ENCODE data around the gene PIP4K2A.
"Not testable (repeated sequence)": the region's sequence is repeated elsewhere in the genome, so short reads cannot be mapped to it uniquely, and the experiment has no call there.

The PIP4K2A gene

GRCh38 chr10:22718659-22719058, 4.3 kb upstream of the PIP4K2A start:
- not testable (repeated sequence) for DNase-seq

GRCh38 chr10:22717728-22718127, 3.4 kb upstream of the PIP4K2A start:
- DNase-seq, result no peak

- DNase-seq, result no peak
Measured at GRCh38 chr10:22716943-22717342, 2.6 kb upstream of the PIP4K2A start.

- no peak for DNase-seq
Measured at GRCh38 chr10:22715290-22715625, 880 bp upstream of the PIP4K2A start.

DNA sequence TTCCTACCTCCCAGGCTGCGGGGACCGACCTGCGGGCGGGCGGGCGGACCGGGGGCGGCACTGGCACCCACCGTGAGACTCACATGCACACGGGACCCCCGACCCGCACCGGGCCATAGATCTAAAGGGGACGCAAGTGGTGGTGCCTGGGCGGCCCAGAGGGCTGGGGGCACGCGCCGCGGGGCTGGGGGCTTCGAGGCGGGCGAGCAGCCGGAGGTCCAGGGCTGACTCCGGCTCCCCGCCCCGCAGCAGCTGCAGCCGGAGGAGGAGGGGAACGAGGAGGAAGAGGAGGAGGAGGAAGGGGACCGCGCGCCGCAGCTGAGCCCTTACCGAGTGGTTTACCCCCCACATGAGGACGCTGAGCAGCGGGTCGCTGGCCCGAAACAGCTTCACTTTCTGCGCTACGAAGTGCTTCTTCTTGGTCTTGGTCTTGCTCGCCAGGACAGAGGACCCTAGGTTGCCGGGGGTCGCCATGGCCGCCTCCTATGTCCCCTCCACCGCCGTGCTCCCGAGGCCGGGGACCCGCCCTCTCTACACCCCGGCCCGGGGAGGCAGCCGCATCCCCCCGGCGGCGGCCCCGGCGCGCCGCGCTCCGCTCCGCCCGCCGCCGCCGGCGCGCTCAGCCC, 412 bp downstream of the PIP4K2A start:
- peak; percentile 58 for DNase-seq

- DNase-seq, result peak; percentile 56
Measured at GRCh38 chr10:22712956-22713852, 1.2 kb downstream of the PIP4K2A start.

DNA sequence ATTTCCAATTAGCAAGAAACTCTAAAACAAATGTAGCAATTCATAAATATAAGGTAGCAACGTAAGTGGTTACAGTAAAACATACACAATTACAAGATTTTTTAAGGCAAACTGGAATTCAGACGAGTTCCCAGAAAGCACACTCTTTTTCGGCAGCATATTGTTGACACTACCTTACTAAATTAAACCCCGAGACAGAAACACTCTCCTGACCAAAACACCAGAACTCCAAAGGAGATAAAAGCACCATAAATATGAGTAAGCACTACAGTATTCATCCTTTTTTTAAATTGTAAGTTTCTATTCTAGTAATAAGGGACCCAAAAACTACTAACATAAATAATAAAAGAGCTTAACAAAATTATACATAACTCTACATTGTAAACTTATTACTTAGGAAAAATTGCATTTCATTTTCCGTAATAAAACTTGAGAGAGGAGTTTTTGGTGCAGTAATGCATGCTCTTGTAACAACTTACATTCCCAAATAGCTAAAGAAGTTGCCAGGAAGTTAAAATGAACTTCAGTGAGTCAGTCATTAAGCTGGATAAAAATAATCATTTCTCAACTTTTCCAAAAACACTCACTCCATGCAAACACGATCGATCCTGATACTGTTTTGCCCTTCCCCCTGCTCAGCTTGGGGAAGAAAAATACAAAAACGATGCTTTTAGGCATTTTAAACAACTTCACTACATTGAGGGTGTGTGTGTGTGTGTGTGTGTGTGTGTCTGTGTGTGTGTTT, 2.0 kb downstream of the PIP4K2A start:
- DNase-seq, result no peak

DNA sequence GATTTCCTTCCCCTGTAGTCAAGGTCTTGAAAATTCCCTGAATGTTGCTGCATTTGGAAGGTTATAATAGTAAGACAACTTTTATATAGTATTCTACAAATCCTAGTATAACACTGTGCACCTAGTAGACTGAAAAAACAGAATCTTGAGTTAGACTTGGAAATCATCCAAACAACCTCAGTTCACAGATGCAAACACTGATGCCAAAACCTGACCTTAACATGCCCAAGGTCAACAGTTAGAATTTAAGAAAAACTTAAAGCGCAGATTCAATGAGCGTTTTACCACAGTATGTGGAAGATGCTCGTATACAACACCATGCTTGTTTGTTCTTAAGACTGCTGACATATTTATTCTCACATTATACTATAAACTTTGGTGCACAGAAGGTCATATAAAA, 3.0 kb downstream of the PIP4K2A start:
- no peak for DNase-seq

- no peak for DNase-seq
Measured at GRCh38 chr10:22710139-22710745, 4.1 kb downstream of the PIP4K2A start.

- no peak for DNase-seq
Measured at GRCh38 chr10:22708772-22709171, 5.6 kb downstream of the PIP4K2A start.

DNA sequence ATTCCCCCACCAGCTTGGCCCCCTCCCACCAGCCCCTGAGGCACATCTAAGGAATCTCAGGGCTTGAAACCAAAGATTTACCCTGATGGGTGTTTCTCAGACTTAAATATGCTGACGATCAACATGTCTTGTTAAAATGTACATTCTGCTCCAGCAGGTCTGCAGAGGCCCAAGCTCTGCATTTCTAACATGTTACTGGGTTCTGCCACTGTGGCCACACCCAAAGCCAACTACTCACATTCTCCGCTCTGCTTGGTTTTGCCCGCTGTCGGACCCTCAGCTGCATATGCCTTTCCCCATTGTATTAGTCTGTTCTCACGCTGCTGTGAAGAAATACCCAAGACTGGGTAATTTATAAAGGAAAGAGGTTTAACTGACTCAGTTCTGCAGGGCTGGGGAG, 8.9 kb downstream of the PIP4K2A start:
- DNase-seq, result no peak

GRCh38 chr10:22704942-22705341, 9.4 kb downstream of the PIP4K2A start:
- DNase-seq, result no peak

DNA sequence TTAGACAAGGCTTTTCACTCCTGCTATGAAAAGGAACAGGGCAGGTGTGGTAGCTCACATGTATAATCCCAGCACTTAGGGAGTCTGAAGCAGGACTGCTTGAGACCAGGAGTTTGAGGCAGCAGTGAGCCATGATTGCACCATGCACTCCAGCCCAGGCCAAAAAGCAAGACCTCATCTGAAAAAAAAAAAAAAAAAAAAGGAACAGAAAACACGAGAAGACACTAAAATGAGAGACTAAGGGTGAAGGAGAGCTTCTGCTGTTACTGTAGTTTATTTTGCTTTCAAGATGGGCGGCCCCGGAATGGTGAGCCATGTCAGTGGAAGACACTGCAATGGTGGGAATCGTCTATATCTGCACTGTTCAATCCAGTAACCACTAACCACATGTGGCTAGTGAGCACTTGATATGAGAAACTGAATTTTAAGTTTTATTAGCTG, 9.9 kb downstream of the PIP4K2A start:
- no peak for DNase-seq

DNA sequence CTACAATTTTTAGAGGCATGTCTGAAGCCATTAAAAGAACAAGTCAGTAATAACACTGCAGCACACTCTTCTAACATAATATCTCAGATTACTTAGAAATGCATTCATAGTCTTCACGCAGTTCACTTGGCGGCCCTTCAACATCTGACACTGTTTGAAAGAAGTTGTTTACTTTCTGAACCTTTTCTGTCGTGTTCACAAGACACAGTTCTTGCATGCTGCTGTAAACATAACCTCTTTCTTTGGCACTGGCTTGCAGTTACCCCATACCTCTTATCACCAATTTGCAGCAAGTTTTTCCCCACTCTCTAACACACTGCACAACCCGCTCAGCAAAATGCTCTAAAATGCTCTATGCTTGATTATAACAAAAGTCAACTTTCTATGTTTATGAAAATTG, 12.0 kb downstream of the PIP4K2A start:
- DNase-seq, result no peak

DNA sequence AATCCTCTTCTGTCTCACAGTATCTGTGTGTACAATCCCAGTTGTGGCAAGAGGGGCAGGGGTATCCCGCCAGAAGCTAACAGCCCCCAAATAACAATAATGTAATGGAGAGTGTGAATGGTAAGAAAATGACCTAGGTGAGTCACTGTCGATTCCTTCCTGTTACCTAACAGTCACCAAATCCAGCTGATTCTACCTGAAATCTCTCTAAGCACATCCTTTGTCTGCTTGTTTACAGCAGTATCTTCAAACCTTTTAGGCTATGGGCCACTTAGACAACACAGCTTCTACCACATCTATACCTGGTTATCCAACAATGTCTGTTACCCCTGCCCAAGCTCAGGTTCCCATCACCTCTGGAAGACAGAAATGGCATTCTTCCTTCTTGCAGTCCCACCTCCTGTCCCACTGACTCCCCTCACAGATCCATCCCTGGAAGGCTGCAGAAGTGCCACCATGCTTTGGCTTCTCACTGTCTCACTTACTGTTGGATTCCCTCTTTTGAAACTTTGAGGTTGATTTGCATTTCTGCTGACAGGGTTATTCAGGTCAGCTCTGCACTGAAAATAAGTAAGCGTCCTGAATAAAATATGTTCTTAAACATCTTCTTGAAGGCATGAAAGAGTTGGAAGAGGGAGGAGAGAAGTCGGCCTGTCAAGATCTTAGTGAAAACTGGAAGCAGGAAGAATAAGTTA, 13.1 kb downstream of the PIP4K2A start:
- no peak for DNase-seq

GRCh38 chr10:22700489-22700888, 13.9 kb downstream of the PIP4K2A start:
- DNase-seq, result no peak

- DNase-seq, result no peak
Measured at GRCh38 chr10:22699976-22700375, 14.4 kb downstream of the PIP4K2A start.

DNA sequence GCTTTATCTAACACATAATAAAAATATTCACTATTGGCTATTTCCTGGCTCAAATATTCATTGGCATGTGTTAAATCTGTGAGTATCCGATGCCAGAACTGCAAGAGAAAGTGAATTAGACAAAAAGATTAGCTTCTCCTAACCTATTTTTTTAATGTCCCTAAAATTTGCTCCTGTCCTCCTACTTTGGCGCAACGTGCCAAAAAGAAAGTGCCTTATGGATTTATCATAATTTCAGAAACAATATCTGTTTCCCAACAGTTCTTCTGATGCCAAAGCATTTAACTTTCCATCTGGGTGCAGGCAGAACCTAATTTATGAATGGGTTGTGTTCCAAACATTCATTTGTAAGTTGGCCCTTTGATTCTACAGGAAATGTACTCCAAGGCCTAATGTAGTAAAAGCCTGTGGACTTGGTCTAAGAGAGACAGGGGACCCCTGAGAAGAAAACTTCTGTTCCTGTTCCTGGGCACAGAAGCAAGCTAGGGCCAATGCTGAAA, 15.4 kb downstream of the PIP4K2A start:
- DNase-seq, result no peak

- no peak for DNase-seq
Measured at GRCh38 chr10:22697800-22698199, 16.6 kb downstream of the PIP4K2A start.

DNA sequence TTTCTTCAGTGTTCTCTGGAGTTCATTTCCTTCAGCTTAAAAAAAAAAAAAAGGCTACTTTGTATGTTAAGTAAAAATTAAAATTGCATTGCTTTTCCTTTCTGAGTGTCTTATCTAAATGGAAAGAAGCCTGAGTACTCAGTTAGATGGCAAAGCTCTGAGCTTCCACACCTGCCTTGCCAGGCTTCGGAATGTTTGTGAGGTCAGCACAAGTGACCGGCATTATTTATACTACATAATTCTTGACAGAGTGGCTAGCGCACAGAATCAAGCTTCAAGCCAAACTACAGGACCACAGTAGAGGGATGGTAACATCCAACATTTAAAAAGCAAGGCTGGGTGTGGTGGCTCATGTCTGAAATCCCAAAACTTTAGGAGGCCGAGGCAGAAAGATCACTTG, 17.3 kb downstream of the PIP4K2A start:
- DNase-seq, result no peak

GRCh38 chr10:22693860-22694259, 20.5 kb downstream of the PIP4K2A start:
- no peak for DNase-seq

GRCh38 chr10:22693371-22693784, 21.0 kb downstream of the PIP4K2A start:
- DNase-seq, result no peak
